Lower leg skin (tissue), 4 donors: Measurements from ENCODE around the gene FTH1. TPM values are rescaled to one million over a fixed set of nuclear protein-coding genes. Genes with fewer than 3 reads are reported as not detected.
A peak's percentile ranks its signal among the peaks of the same experiment; 100 is the strongest.

Experiments
- DNase-seq, 2 donors: peaks; one replicate each; pipeline ENCODE4 v3.0.0-alpha.2; 2019; ENCODE audit warnings: low spot score in 2 of 2
- H3K4me3 ChIP-seq: fragments of 200-600 bp; sonication (generic); 2 replicates; pipeline ENCODE4 v1.5.1; 2017; ENCODE audit warnings: mild to moderate bottlenecking, low read depth; ENCODE audit not compliant: poor library complexity, severe bottlenecking
- POLR2A ChIP-seq, 2 donors: fragments of 450-650 bp; IDR thresholded peaks; one replicate each; pipeline ENCODE4 v1.6.1; 2016 to 2017; ENCODE audit warnings: antibody characterized with exemption in 2 of 2, mild to moderate bottlenecking in 1 of 2, moderate library complexity in 1 of 2
- WGBS, 2 donors: methylation state at CpG; one replicate each; pipeline ENCODE4 v1.1.5; 2018; 5-methylcytosine and 5-hydroxymethylcytosine counted together
- intact Hi-C: fragments of 100-400 bp; cut with DNase I; formaldehyde crosslinking; loops from one replicate; pipeline ENCODE4 v1.15.0; 2023; ENCODE audit warnings: low total_unique reads
- total RNA-seq, 4 donors: library from RNA; depleted of rRNA; stranded (reverse); fragments of >200 nt; gene quantifications; one replicate each; pipeline ENCODE4 v1.1.0, GENCODE V29; 2016
- TF ChIP-seq, protein P1 (sequence below), 3 donors: fragments of 450-650 bp; IDR thresholded peaks; one replicate each; pipeline ENCODE4 v1.5.1; 2016; ENCODE audit warnings: antibody characterized with exemption in 3 of 3, mild to moderate bottlenecking in 3 of 3, moderate library complexity in 2 of 3

FTH1 gene
- total RNA-seq, 4 donors from 2014 or later: 583 to 1,081 (median 634) TPM

DNA sequence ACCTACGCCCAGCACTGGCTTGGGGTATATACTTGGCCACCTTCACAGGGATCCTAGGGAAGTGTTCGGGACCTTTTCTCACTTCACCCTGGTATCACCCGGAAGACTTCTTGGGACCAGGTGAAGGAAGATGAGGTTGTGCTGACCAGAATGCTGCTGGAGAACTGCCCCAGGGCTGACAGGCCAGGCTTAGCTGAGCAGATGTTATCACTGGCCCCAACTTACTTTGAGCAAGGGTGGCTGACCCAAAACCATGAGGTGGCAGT is 4.5 kb downstream of the FTH1 start:
- TF ChIP-seq, protein P1, sequence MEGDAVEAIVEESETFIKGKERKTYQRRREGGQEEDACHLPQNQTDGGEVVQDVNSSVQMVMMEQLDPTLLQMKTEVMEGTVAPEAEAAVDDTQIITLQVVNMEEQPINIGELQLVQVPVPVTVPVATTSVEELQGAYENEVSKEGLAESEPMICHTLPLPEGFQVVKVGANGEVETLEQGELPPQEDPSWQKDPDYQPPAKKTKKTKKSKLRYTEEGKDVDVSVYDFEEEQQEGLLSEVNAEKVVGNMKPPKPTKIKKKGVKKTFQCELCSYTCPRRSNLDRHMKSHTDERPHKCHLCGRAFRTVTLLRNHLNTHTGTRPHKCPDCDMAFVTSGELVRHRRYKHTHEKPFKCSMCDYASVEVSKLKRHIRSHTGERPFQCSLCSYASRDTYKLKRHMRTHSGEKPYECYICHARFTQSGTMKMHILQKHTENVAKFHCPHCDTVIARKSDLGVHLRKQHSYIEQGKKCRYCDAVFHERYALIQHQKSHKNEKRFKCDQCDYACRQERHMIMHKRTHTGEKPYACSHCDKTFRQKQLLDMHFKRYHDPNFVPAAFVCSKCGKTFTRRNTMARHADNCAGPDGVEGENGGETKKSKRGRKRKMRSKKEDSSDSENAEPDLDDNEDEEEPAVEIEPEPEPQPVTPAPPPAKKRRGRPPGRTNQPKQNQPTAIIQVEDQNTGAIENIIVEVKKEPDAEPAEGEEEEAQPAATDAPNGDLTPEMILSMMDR (IDR thresholded peaks at IDR 0.05): no peak
- TF ChIP-seq POLR2A (IDR thresholded peaks at IDR 0.05): no peak
- WGBS, 2 donors: 84 to 89% methylated on average over 3 of the region's 3 CpGs
- intact Hi-C loops: loop anchor here (1.0 kb wide), 1 partner anchor 40 kb away; no protein-coding TSS in a partner anchor
- peak in 1 of 2 donors; percentile 78 for DNase-seq
- H3K4me3 ChIP-seq: no peak overlapping the region

DNA sequence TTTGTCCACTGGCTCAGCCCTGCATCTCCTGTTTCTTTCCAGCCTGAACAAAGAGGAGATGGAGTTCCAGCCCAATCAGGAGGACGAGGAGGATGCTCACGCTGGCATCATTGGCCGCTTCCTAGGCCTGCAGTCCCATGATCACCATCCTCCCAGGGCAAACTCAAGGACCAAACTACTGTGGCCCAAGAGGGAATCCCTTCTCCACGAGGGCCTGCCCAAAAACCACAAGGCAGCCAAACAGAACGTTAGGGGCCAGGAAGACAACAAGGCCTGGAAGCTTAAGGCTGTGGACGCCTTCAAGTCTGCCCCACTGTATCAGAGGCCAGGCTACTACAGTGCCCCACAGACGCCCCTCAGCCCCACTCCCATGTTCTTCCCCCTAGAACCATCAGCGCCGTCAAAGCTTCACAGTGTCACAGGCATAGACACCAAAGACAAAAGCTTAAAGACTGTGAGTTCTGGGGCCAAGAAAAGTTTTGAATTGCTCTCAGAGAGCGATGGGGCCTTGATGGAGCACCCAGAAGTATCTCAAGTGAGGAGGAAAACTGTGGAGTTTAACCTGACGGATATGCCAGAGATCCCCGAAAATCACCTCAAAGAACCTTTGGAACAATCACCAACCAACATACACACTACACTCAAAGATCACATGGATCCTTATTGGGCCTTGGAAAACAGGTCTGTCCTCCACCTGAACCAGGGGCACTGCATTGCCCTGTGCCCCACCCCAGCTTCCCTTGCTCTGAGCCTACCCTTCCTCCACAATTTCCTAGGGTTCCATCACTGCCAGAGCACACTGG is 5.0 kb downstream of the FTH1 start:
- intact Hi-C loops: loop anchor here (1.0 kb wide), 1 partner anchor 39 kb away; no protein-coding TSS in a partner anchor
- DNase-seq: peak in 1 of 2 donors; percentile 83
- no peak for TF ChIP-seq POLR2A (IDR thresholded peaks at IDR 0.05)
- TF ChIP-seq, protein P1 (IDR thresholded peaks at IDR 0.05): no peak
- H3K4me3 ChIP-seq: no peak overlapping the region
- 77 to 87% methylated on average over 11 to 12 of the region's 12 CpGs for WGBS, 2 donors

DNA sequence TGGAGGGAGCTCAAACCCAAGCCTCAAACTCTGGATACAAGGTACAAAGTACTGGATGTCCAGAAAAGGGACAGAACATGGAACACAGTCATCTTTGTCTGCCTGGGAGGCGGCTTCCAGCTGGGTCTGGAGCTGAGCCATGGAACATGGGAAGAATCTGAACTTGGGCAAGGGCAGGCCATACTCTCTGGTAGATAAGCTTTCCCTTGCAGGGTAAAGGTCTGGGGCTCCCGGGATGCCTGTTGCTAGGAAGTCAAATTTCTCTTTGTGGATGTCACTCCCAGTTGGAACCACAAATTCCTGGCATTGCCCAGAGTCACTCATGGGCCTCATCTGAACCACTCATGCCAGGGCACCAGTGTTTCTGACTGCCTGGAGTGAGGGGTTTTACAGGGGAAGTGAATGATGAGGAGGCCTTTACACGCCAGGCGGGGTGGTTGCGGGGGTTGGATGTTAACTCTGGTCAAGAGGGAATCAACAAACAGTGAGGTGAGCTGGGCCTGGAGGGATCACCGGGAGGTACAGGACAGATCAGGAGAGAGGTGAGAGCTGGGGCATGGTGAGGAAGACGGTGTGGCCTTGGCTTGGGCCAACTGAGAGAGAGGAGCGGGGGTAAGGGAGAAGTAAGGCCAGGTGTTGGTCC is 5.7 kb downstream of the FTH1 start:
- 86 to 91% methylated on average over 8 of the region's 8 CpGs for WGBS, 2 donors
- peak in 1 of 2 donors; percentile 89 for DNase-seq
- intact Hi-C loops: no loop called here
- TF ChIP-seq POLR2A (IDR thresholded peaks at IDR 0.05): no peak
- TF ChIP-seq, protein P1 (IDR thresholded peaks at IDR 0.05): no peak
- no peak overlapping the region for H3K4me3 ChIP-seq

DNA sequence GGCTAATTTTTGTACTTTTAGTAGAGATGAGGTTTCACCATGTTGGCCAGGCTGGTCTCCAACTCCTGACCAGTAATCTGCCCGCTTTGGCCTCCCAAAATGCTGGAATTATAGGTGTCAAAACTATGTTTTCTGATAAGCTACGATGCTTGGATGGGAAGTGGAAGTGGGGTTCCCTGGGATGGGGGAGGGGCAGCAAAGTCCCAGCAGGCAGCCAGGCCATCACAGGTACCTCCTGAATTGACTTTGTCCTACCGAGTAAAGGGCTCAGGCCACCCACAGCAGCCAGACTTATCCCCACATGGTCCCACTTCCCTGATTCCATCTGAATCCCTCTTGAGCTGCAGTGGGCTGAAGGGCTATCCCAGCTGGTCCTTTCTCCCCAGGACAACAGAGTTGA is 6.9 kb downstream of the FTH1 start:
- WGBS, 2 donors: 86 to 97% methylated on average over 3 of the region's 3 CpGs
- DNase-seq: peak; percentile 11 to 80
- H3K4me3 ChIP-seq: no peak overlapping the region
- no peak for TF ChIP-seq POLR2A (IDR thresholded peaks at IDR 0.05)
- TF ChIP-seq, protein P1 (IDR thresholded peaks at IDR 0.05): no peak
- intact Hi-C loops: no loop called here

DNA sequence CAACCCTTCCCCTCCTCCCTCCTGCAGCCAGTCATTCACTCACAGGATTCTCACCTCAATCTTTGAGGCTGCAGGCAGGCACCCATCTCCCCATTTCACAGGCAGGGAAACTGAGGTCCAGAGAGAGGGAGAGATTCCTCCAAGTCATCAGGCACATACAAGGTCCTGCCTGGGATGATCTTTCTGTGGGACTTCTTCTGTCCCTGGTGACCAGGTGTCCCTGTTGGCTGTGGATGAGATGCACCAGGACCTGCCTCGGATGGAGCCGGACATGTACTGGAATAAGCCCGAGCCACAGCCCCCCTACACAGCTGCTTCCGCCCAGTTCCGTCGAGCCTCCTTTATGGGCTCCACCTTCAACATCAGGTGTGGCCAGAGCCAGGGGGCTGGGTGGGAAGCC is 7.8 kb downstream of the FTH1 start:
- 88 to 90% methylated on average over 6 of the region's 6 CpGs for WGBS, 2 donors
- TF ChIP-seq POLR2A (IDR thresholded peaks at IDR 0.05): no peak
- TF ChIP-seq, protein P1 (IDR thresholded peaks at IDR 0.05): no peak
- intact Hi-C loops: no loop called here
- H3K4me3 ChIP-seq: no peak overlapping the region
- DNase-seq: peak in 1 of 2 donors; percentile 78
